Measurements from ENCODE around the gene GRK6.

GRCh38 chr5:177414481-177414880 is 12.0 kb upstream of the GRK6 start:
- TF ChIP-seq ZNF776 (tag by site-specific recombination; IDR thresholded peaks at IDR 0.05; ENCODE audit: borderline replicate concordance) (no peak), YY2 (tag by site-specific recombination; IDR thresholded peaks at IDR 0.05) (no peak), ZNF677 (tag by site-specific recombination; IDR thresholded peaks at IDR 0.05) (no peak), HOXC10 (CRISPR knock-in tag; IDR thresholded peaks at IDR 0.05) (no peak), GLIS2 (tag by site-specific recombination; IDR thresholded peaks at IDR 0.05) (no peak), ZNF549 (tag by site-specific recombination; IDR thresholded peaks at IDR 0.05) (no peak), HOXA7 (CRISPR knock-in tag; IDR thresholded peaks at IDR 0.05; ENCODE audit: borderline replicate concordance) (no peak), ZNF280D (tag by site-specific recombination; IDR thresholded peaks at IDR 0.05) (no peak), ZNF416 (tag by site-specific recombination; IDR thresholded peaks at IDR 0.05) (no peak), ZNF830 (tag by site-specific recombination; IDR thresholded peaks at IDR 0.05; ENCODE audit: low read depth) (no peak), ZNF146 (tag by site-specific recombination; IDR thresholded peaks at IDR 0.05) (no peak)
- TF ChIP-seq, protein P1, sequence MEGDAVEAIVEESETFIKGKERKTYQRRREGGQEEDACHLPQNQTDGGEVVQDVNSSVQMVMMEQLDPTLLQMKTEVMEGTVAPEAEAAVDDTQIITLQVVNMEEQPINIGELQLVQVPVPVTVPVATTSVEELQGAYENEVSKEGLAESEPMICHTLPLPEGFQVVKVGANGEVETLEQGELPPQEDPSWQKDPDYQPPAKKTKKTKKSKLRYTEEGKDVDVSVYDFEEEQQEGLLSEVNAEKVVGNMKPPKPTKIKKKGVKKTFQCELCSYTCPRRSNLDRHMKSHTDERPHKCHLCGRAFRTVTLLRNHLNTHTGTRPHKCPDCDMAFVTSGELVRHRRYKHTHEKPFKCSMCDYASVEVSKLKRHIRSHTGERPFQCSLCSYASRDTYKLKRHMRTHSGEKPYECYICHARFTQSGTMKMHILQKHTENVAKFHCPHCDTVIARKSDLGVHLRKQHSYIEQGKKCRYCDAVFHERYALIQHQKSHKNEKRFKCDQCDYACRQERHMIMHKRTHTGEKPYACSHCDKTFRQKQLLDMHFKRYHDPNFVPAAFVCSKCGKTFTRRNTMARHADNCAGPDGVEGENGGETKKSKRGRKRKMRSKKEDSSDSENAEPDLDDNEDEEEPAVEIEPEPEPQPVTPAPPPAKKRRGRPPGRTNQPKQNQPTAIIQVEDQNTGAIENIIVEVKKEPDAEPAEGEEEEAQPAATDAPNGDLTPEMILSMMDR (tag by site-specific recombination; IDR thresholded peaks at IDR 0.05), result no peak
- TF ChIP-seq, protein P2, sequence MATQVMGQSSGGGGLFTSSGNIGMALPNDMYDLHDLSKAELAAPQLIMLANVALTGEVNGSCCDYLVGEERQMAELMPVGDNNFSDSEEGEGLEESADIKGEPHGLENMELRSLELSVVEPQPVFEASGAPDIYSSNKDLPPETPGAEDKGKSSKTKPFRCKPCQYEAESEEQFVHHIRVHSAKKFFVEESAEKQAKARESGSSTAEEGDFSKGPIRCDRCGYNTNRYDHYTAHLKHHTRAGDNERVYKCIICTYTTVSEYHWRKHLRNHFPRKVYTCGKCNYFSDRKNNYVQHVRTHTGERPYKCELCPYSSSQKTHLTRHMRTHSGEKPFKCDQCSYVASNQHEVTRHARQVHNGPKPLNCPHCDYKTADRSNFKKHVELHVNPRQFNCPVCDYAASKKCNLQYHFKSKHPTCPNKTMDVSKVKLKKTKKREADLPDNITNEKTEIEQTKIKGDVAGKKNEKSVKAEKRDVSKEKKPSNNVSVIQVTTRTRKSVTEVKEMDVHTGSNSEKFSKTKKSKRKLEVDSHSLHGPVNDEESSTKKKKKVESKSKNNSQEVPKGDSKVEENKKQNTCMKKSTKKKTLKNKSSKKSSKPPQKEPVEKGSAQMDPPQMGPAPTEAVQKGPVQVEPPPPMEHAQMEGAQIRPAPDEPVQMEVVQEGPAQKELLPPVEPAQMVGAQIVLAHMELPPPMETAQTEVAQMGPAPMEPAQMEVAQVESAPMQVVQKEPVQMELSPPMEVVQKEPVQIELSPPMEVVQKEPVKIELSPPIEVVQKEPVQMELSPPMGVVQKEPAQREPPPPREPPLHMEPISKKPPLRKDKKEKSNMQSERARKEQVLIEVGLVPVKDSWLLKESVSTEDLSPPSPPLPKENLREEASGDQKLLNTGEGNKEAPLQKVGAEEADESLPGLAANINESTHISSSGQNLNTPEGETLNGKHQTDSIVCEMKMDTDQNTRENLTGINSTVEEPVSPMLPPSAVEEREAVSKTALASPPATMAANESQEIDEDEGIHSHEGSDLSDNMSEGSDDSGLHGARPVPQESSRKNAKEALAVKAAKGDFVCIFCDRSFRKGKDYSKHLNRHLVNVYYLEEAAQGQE (tag by site-specific recombination; IDR thresholded peaks at IDR 0.05), result no peak
